Measurements from ENCODE around the gene NARF.
A peak's percentile ranks its signal among the peaks of the same experiment; 100 is the strongest.
"Not testable (repeated sequence)": the region's sequence is repeated elsewhere in the genome, so short reads cannot be mapped to it uniquely, and the experiment has no call there.

The NARF gene

DNA sequence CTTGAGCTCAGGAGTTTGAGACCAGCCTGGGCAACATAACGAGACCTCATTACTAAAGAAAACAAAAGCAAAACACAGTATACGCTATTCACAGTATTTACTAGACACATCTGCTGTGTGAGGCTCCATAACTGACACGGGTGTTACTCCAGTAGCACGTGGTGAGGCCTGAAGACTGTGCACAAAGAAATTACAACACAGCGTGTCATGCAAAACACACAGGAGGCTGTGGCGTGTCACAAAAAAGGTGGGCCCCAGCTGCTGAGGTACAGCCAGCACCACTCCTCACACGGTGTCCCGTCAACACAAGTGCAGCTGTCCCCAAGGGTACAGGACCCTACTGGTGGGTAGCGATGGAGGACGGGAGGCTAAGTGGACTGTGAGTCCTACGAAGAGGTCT is 10.7 kb upstream of the NARF start:
- DNase-seq, result no peak

DNA sequence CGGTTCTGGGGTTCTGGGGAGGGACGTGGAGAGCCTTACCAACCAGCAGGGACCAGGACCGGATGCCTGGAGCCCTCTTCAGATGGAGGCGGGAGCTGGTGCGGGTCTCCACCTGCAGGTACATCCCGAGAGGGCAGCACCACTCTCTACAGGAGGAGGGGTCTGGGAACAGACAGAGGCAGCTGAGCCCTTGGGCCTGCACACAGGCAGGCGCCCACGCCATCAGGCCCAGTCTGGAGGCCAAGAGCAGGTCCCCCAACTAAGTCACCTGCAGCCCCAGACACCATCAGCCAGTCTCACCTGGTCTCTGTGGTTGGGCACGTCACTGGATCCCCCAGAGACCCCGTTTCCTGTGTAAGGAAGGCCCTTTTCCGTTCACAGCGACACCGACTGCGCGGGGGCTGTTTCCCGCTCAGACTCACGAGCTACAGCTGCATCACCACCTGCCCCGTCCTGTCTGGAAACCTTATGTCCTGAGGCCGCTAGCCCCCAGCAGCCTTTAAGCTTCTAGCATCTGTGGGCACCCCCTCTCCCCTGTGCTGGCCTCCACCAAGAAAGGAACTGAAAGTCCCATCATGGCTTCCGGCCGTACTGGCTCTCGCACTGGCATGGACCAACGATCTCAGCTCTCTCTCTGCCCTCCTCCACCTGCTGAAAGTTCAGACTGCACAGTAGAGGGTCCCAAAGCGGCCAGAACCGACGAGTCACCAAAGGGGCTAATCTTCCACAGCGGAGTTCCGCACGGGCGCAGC is 9.2 kb upstream of the NARF start:
- no peak for DNase-seq

DNA sequence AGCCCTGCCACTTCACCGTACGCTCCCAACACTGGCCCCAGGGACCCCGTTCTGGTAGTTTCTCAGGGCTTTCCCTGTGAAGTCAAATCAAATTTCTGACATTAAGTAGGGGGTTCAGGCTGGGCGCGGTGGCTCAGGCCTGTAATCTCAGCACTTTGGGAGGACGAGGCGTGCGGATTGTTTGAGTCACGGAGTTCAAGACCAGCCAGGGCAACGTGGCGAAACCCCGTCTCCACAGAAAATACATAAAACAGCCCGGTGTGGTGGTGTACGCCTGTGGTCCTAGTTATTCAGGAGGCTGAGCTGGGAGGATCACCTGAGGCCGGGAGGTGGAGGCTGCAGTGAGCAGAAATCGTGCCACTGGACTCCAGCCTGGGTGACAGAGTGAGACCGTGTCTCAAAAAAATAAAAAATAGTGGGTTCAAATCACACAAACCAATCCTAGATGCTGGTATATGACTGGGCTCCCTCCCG is 8.6 kb upstream of the NARF start:
- no peak for DNase-seq

DNA sequence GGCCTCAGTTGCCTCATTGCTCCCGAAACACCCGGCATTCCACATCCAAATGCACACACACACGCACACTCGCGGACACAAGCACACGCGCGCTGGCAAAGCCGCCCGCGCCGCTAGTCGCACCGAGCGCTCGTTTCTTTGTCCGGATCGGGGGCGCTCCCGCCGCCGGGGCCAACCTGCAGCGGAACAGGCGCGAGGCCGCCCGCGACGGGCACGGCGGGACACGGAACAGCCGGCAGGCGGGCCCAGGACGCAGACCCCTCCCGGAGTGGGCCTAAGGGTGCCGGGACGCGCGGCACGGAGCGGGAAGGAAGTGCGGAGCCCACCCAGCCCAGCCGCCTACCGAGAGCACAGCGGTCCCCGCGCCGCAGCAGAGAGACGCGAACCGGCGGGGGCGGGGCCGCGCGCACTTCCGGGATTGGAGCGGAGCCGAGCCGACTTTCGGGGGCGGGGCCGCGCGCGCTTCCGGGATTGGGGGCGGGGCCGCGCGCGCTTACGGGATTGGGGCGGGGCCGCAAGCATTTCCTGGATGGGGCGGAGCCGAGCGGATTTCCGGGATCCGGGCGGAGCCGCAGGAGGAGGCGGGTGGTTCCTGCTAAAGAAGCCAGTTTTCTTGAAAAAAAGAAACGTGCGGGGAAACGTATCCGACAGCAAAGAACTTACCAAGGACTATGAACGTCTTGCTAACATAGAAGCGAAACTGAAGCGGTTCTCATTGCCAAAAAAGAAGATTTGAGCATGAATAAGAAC is 8.0 kb upstream of the NARF start, which contains the start of gene CYBC1:
CYBC1 (minus strand) TSS at position 396 of the 750 bp plus-strand sequence. CDS start 1,498 bp downstream, outside the sequence.
- DNase-seq, result peak; percentile 73

DNA sequence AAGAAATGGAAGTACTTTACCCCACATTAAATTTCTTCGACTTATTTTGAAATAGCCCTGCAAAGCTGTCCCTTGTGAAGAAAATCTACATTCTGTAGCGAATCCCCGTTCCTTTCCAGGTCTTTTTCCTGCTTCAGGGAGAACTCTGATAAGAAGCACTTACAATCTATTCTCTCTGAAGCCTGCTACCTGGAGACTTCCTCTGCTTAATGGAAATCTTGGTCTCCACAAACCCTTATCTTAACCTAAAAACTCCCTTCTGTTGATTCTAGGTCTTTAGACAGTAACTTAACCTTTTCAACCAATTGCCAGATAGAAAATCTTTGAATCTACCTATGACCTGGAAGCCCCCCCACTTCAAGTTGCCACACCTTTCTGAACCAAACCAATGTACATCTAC is 6.4 kb upstream of the NARF start:
- DNase-seq, result no peak

DNA sequence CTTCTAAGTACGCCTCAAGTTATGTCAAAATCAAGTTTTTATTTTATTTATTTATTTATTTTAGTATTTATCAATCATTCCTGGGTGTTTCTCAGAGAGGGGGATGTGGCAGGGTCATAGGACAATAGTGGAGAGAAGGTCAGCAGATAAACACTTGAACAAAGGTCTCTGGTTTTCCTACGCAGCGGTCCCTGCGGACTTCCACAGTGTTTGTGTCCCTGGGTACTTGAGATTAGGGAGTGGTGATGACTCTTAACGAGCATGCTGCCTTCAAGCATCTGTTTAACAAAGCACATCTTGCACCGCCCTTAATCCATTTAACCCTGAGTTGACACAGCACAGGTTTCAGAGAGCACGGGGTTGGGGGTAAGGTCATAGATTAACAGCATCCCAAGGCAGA is 5.4 kb upstream of the NARF start:
- not testable (repeated sequence) for DNase-seq

DNA sequence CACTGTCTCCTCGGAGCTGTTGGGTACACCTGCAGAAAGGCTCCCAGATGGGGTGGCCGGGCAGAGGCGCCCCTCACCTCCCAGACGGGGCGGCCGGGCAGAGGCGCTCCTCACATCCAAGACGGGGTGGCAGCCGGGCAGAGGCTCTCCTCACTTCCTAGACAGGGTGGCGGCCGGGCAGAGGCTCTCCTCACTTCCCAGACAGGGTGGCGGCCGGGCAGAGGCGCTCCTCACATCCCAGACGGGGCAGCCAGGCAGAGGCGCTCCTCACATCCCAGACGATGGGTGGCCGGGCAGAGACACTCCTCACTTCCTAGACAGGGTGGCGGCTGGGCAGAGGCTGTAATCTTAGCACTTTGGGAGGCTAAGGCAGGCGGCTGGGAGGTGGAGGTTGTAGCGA is 4.8 kb upstream of the NARF start:
- DNase-seq, result not testable (repeated sequence)

DNA sequence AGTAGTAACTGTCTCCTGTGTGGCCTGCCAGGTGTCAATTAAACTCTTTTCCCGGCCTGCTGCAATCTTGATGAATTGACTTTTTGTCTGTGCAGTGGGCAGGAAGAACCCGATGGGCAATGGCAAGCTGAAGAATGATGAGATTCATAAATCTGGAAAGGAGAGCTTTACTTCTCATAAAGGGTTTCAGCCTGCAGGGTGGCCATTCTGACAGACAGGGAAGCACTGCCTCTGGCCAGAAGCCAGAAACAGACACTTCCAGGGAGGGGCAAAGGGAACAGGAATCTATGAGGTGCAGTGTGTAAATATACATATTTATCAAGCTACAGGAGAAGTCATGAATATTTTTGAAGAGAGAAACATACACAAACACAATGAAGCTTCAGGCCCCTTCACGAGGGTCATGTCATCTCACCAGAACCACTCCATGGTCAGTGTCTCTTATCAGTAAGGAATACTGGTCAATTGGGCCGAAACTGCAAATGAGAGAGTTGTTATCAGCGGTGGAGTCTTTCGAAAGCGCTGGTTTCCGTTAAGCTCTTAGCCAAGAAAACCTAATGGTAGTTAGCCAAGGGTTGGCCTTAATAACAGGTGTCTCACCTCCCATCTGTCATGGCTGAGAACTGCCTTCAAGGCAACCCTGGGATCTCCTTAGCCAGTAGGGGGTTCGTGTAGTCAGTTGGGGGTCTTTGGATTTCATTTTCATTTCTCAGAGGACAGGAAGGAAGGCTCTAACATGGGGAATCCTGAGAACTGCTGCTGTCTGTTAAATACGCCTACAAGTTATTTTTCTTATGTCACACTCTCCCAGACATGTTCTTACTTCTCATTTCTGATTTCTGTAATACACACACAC is 1.2 kb upstream of the NARF start:
- no peak for DNase-seq

DNA sequence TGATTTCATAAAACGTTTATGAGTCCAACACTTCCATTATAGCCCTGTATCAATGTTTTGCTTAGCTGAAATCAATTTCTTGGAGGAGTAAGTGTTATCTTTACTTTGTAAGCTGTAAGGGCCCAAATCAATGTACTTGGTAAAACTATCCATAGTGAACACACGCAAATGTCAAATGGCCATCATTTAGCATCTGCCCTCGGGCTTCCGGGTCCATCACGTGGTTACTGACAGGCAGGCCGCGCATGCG is 687 bp upstream of the NARF start:
- DNase-seq, result no peak

DNA sequence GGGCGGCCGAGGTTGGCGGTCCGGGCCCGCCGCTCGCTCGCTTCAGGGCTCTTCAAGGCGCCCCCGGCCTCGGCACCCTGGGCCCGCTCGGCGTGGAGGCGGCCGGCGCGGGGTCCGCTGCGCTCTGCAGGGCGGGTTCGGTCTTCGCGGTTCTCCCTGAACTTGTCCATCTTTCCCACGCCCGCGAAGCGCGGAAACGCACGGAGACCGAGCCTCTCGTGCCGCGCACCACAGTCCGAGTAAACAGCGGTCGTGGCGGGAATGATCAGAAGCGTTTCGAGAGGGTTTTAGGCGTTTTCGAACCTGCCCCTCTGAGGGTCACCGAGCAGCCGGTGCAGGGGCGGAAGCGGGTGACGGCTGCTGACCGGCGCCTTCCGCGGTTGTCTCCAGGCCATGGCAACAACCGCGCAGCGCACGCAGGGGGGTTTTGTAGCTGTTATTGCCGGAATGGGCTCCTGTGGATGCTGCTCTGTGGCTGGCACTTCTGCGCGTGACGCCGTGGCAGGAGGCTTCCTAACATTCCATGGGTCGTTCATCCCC is 414 bp downstream of the NARF start:
- DNase-seq, result no peak

DNA sequence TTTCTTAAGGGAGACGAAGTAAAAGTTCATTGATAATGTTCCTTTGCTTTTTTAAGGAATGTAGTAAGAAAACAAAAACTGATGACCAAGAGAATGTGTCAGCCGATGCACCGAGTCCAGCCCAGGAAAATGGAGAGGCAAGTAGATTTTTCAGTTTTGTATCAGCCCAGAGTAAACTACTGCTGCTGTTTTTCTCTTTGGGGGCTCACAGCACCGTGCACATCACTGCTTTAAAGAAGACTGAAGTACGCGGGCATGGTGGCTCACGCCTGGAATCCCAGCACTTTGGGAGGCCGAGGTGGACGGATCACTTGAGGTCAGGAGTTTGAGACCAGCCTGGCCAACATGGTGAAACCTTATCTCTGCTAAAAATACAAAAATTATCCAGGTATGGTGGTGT is 1.4 kb downstream of the NARF start:
- DNase-seq, result not testable (repeated sequence)

DNA sequence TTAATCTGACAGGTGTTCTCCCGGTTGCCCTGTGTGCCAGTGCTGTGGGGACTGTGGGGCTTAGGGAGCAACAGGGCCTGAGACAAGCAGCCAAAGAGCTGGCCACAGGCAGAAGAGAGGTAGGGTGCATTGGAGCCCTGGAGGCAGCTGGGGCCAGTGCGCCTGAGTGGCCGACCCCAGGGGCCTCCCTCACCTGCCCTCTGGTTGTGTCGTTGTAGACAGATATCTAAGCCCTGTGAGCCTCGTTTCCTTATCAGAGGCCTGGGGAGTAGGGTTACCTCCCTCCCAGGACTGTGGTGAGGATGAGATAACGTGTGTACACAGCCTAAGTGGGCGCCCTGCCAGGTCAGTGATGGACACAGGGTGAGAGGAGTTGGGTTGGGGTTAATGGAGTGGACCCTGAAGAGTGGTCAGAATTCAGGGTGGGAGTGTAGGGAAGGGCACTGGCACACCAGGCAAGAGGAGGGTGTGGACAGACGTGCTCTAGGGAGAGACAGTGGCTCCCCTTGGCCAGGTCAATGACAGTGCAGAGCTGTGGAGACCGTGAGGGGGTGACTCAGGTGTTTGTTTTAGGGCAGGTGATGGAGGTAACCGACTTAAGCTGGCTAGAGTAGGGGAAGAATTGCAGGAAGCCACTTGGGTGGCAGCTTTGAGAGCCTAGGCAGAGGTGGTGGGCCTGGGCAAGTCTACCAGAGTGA is 3.4 kb downstream of the NARF start:
- DNase-seq, result no peak

DNA sequence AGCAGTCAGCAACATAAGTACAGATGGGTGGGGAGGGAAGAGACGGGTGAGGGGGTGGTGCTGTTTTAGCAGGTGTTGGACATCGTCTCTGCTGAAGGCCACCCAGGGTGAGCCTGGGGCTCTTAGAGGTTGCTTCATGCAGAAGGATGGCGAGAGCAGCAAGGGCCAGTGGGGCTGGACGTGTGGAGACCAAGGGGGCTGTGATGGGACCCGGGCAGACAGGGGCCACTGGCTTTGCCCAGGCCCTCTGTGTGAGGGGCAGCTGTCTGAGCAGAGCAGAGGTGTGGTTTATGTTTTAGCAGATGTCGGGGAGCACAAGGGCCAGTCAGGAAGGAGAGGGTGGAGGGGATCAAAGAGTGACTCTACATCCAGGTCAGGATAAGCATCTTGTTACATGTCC is 4.8 kb downstream of the NARF start:
- DNase-seq, result no peak

DNA sequence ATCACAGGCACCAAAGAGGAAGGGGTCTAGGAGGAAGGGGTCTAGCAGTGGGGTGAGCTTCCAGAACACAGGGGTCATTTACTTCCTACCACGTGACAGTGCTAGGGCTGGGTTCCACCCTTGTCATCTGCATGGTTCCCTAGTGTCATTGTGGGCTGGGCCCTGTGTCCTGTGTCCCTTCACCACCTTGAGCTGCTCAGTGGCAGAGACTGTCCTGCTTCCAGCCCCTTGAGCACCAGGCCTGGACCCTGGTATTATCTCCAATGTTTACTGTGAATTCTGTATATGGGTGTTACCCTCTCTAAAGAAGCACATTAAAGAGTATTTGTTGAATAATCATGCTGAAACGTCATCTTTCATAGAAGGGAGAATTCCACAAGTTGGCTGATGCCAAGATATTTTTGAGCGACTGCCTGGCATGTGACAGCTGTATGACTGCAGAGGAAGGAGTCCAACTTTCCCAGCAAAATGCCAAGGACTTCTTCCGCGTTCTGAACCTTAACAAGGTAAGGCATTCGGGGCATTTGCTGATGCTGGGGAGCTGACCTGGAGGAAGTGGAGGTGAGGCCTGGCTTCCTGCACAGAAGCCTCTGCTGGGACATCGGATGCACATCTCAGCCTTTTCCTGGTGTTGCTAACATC is 5.5 kb downstream of the NARF start:
- no peak for DNase-seq

DNA sequence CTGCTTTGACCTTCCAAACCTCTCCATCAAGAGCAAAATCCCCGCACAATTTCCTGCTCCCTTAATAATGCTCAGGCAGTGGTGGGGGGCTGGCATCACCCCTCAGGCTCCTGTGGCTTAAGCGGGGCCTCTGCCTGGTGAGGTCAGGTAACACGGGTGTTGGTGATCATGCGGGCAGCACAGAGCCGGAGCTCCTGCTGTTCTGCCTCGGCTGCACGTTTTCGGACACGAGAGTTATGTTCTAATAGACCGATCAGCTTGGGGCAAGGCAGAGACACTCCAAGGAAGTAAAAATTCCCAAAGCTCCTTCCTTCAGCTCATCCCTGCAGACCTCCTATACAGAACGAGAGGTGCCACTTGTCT is 6.0 kb downstream of the NARF start:
- DNase-seq, result no peak

DNA sequence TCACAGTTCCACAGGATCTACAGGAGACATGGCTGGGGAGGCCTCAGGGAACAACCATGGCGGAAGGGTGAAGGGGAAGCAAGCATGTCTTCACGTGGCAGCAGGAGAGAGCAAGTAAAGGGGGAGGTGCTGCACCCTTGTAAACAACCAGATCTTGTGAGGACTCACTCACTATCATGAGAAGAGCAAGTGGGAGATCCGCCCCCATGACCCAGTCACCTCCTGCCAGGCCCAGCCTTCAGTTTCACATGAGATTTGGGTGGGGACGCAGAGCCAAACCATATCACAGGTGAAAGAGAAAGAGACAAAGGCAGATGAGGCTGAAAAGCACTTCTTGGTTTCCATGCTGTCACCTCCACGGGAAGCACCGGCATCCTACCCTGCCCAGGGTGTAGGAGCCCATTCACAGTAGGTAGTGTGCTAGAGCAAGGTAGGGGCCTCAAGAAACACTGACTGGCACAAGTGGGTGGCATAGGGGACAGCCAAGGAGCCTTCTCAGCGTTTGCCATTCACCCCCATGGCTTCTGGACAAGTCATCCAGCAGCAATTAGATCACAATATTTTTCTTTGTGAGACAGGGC is 6.6 kb downstream of the NARF start:
- DNase-seq, result no peak

DNA sequence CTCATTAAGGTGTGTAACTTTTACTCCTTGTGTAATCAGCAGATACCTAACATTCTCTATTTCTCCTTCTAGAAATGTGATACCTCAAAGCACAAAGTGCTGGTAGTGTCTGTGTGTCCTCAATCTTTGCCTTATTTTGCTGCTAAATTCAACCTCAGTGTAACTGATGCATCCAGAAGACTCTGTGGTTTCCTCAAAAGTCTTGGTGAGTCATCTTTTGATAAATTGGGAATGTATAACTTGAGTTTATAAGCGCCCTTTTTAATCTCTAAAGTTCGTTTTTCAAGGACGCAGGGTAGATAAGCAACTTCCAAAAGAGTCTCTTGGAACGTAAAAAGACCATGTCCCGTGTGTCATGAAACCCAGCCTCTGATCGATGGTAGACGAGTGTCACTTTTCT is 10.2 kb downstream of the NARF start:
- DNase-seq, result no peak

DNA sequence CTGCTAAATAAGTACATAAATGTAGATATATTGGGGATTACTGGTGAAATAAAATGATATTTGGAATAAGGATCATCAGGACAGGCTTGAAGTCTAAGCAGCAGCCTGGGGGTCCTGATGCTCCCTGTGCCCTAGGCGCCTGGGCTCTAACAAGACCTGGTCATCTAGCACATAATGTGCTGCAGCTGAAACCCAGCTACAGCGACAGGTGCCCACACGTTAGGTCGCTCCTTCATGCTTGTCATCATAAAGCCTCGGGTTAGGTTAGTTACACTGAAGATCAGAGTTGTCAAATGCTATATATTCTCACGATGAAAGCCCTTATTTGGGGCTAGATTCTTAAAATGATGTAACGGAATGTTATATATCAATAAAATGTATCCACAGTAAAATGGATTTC is 11.5 kb downstream of the NARF start:
- DNase-seq, result no peak

DNA sequence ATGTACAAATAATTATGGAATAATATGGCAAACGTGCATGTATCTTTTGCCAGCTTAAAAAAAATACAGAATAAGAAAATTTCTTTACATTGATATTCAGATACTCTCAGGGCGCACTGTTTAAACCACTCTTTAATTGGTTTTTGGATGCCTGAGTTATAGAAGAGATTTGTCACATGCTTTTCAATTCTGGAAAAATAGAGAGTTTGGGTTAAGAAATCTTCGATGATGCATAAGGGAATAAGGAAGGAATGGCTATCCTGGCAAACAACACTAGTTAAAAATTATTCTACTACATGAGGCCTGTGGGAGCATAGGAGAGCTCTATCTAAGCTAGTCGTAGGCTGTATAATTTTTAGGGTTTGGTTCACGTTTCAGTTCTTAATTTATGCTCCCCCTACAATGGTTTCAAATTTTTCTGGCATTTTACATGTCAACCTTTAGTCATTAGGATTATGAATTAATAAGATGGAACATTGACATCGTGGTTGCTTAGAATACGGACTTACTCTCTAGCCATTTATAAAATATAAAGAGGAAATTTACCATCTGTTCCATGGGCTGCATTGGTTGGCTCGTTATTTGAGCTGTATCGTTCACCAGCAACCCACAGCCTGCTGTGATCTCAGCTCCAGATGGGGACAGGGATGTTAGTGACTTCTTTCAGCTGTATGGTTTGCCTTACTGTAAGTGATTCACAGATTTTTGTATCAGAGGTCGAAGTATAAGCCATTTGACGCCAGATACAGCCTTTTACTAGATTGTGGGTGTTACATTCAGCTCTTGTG is 15.9 kb downstream of the NARF start:
- DNase-seq, result no peak

DNA sequence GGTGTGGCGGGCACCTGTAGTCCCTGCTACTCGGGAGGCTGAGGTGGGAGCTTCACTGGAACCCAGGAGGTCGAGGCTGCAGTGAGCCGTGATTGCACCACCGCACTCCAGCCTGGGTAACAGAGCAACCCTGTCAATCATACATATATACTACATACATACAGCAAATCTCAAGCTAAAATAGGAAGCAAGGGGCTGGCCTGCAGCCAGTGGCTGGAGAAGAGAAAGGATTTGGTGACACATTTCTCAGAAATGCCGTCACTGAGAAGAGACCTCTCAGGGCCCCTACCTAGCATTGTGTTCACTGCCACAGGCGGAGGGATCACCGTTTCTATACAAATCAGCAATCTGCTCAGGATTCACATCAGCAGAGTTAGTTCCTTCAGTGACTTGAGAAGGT is 16.9 kb downstream of the NARF start:
- no peak for DNase-seq

DNA sequence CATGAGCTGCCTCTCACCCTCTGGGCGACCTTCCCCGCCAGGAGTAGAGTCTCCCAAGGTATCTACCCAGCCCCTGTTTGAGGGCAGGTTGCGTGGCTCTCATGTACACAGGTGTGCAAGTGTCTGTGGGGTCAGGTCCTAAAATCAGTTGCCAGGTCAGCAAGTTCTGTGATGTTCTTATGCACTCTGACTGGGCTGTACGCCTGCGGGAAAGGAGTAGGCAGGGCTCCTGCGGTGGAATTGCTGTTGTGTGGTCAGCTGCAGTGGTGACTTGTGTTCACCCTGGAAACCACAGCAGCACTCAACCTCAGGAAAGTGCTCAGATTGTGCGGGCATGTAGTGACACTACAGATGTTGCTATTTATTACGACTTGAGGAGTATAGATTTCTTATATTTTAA is 19.4 kb downstream of the NARF start:
- no peak for DNase-seq

Data from cortex of kidney (tissue), 1 donor.